ENCODE measurements around the gene CAPN13. TPM values are rescaled to one million over a fixed set of nuclear protein-coding genes. Genes with fewer than 3 reads are reported as not detected.

CAPN13 gene
- total and polyA plus RNA-seq, 2 of the 4 experiments (the other 2 are of a cell fraction), result not detected

- peaks cover 2% of the 10 kb centered on the region; the same call in 1 of the 2 replicates for H3K9me1 ChIP-seq (ENCODE audit: insufficient read depth, low read length)
- no peak overlapping the region for H4K8ac ChIP-seq (ENCODE audit: low read depth in 2 of 2, low read length in 2 of 2)
- TF ChIP-seq ELK1 (IDR thresholded peaks at IDR 0.05; ENCODE audit: borderline replicate concordance, low read depth, low read length) (no peak), MAZ (IDR thresholded peaks at IDR 0.05; ENCODE audit: borderline replicate concordance, low read depth, low read length) (no peak), USF2 (IDR thresholded peaks at IDR 0.05; ENCODE audit: low read depth, low read length) (no peak), CTCF (conservative IDR thresholded peaks at IDR 0.05; ENCODE audit: low read depth, low read length) (no peak), BHLHE40 (IDR thresholded peaks at IDR 0.05; ENCODE audit: low read depth, low read length) (no peak), RCOR1 (IDR thresholded peaks at IDR 0.05; ENCODE audit: insufficient replicate concordance, low read length) (no peak), CHD1 (IDR thresholded peaks at IDR 0.05; ENCODE audit: low read depth, low read length) (no peak), CEBPB (IDR thresholded peaks at IDR 0.05; ENCODE audit: low read depth, low read length) (no peak), RAD21 (IDR thresholded peaks at IDR 0.05; ENCODE audit: low read length) (no peak), MXI1 (IDR thresholded peaks at IDR 0.05; ENCODE audit: borderline replicate concordance, low read depth, low read length) (no peak), FOS (IDR thresholded peaks at IDR 0.05; ENCODE audit: low read depth, low read length) (no peak), NFE2L2 (IDR thresholded peaks at IDR 0.05; ENCODE audit: low read depth, low read length) (no peak)
- H3K56ac ChIP-seq (ENCODE audit: extremely low read depth, insufficient read depth, low read length), result no peak overlapping the region
- dilution Hi-C loops (cut with HindIII; ENCODE audit: low sequenced_read_pairs, unreplicated experiment) (no loop called here), in situ Hi-C loops (cut with MboI; ENCODE audit: low sequenced_read_pairs) (no loop called here), intact Hi-C loops (cut with micrococcal nuclease) (no loop called here)
- ATAC-seq (ENCODE audit: low read depth), result no peak
- no peaks in the 10 kb centered on the region for H3K4me1 ChIP-seq (ENCODE audit: control insufficient read depth, insufficient read depth, low read length)
- no peak overlapping the region for H3K9ac ChIP-seq (ENCODE audit: low read depth, low read length)
- no peak overlapping the region for H3K23ac ChIP-seq (ENCODE audit: low read depth, low read length)
- H4K20me1 ChIP-seq (ENCODE audit: insufficient read depth, low read length), result no peaks in the 10 kb centered on the region
- H2BK120ac ChIP-seq (ENCODE audit: low read depth, low read length), result no peak overlapping the region
- no CpG with 5 or more reads among the region's 4 CpGs for WGBS, 2 experiments (ENCODE audit: extremely low coverage in 2 of 2, insufficient read length in 1 of 2)
- H3K18ac ChIP-seq (ENCODE audit: low read depth, low read length), result no peak overlapping the region
- H2BK20ac ChIP-seq (ENCODE audit: low read depth, low read length), result no peak overlapping the region
- no peaks in the 10 kb centered on the region for H3K79me1 ChIP-seq (ENCODE audit: low read depth in 1 of 2, low read length in 2 of 2)
- no peak overlapping the region for H3K27ac ChIP-seq (ENCODE audit: insufficient read depth, low read length)
- no peak overlapping the region for H2AK9ac ChIP-seq (replicated peaks; ENCODE audit: low read depth, low read length, poor library complexity)
- no peak for DNase-seq
- no peak overlapping the region for H3K14ac ChIP-seq (replicated peaks; ENCODE audit: low read depth, low read length)
- no peaks in the 10 kb centered on the region for H3K9me3 ChIP-seq (ENCODE audit: control insufficient read depth, insufficient read depth, low read length)
- no peak overlapping the region for H2BK15ac ChIP-seq (ENCODE audit: low read depth, low read length)
- no peak overlapping the region for H4K91ac ChIP-seq (ENCODE audit: insufficient read depth, low read depth, low read length)
- peaks cover under 1% of the 10 kb centered on the region; the same call in 1 of the 2 replicates for H3K27me3 ChIP-seq (ENCODE audit: control insufficient read depth, insufficient read depth, low read length)
- no peak overlapping the region for H2AFZ ChIP-seq (replicated peaks; ENCODE audit: low read length, poor library complexity)
- no peak overlapping the region for H2AK5ac ChIP-seq (ENCODE audit: low read depth, low read length)
- H3K36me3 ChIP-seq (ENCODE audit: control insufficient read depth, insufficient read depth, low read length), result no peaks in the 10 kb centered on the region
- no peak overlapping the region for H3K4me2 ChIP-seq (ENCODE audit: low read depth, low read length)
- no peak overlapping the region for H3K4me3 ChIP-seq (ENCODE audit: insufficient read depth, low read depth, low read length)
- CTCF ChIA-PET, result no interaction called here
- POLR2A ChIA-PET (ENCODE audit: unreplicated experiment), result no interaction called here
- no peak overlapping the region for H3K4ac ChIP-seq (ENCODE audit: low read depth, low read length)
- H2BK5ac ChIP-seq (ENCODE audit: low read depth, low read length, poor library complexity, severe bottlenecking), result no peak overlapping the region
- no peak overlapping the region for H4K5ac ChIP-seq (ENCODE audit: low read depth, low read length)
- no TSS peak for BruUV-seq (replicated peaks)
These were observed 14.7 kb downstream of the CAPN13 start for GRCh38 chr2:30792521-30792920.
